ENCODE results near the gene RPRD1B.

Gene RPRD1B

GRCh38 chr20:38079353-38079752 lies 45.8 kb downstream of the RPRD1B start:
- Histone ChIP-seq H3K4me1 (ENCODE audit: insufficient read depth, low read length) (no peaks in the 10 kb centered on the region), H3K79me2 (ENCODE audit: insufficient read depth, low read length) (peaks cover 44% of the 10 kb centered on the region), H3K9me3 (ENCODE audit: insufficient read depth, low read length, severe bottlenecking) (no peaks in the 10 kb centered on the region), H4K20me1 (ENCODE audit: insufficient read depth, low read length) (peaks cover 17% of the 10 kb centered on the region; the same call in 1 of the 2 replicates), H2AFZ (ENCODE audit: low read depth, low read length) (no peak overlapping the region), H3K36me3 (ENCODE audit: insufficient read depth, low read length) (peaks cover 82% of the 10 kb centered on the region), H3K27me3 (ENCODE audit: insufficient read depth, low read length, poor library complexity) (no peaks in the 10 kb centered on the region), H3K27ac (ENCODE audit: low read length) (no peak overlapping the region), H3K4me2 (ENCODE audit: insufficient read depth, low read length) (no peak overlapping the region), H3K4me3 (ENCODE audit: low read depth in 1 of 2, low read length in 2 of 2) (no peak overlapping the region), H3K9ac (ENCODE audit: low read depth, low read length) (no peak overlapping the region)
- TF ChIP-seq EZH2 (IDR thresholded peaks at IDR 0.05; ENCODE audit: borderline replicate concordance, low read depth, low read length, severe bottlenecking) = no peak
- TF ChIP-seq, protein P1, sequence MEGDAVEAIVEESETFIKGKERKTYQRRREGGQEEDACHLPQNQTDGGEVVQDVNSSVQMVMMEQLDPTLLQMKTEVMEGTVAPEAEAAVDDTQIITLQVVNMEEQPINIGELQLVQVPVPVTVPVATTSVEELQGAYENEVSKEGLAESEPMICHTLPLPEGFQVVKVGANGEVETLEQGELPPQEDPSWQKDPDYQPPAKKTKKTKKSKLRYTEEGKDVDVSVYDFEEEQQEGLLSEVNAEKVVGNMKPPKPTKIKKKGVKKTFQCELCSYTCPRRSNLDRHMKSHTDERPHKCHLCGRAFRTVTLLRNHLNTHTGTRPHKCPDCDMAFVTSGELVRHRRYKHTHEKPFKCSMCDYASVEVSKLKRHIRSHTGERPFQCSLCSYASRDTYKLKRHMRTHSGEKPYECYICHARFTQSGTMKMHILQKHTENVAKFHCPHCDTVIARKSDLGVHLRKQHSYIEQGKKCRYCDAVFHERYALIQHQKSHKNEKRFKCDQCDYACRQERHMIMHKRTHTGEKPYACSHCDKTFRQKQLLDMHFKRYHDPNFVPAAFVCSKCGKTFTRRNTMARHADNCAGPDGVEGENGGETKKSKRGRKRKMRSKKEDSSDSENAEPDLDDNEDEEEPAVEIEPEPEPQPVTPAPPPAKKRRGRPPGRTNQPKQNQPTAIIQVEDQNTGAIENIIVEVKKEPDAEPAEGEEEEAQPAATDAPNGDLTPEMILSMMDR (IDR thresholded peaks at IDR 0.05; ENCODE audit: borderline replicate concordance, extremely low read depth, low read length, poor library complexity, severe bottlenecking) = no peak
- DNase-seq (no peak), ATAC-seq (ENCODE audit: insufficient read depth, low read depth) (no peak)

- ATAC-seq (ENCODE audit: insufficient read depth, low read depth) = no peak
- TF ChIP-seq, protein P1 (IDR thresholded peaks at IDR 0.05; ENCODE audit: borderline replicate concordance, extremely low read depth, low read length, poor library complexity, severe bottlenecking) = no peak
- TF ChIP-seq EZH2 (IDR thresholded peaks at IDR 0.05; ENCODE audit: borderline replicate concordance, low read depth, low read length, severe bottlenecking) = no peak
- H3K4me1 ChIP-seq (ENCODE audit: insufficient read depth, low read length) = no peaks in the 10 kb centered on the region
- H4K20me1 ChIP-seq (ENCODE audit: insufficient read depth, low read length) = peaks cover 26% of the 10 kb centered on the region; the same call in 1 of the 2 replicates
- no peak overlapping the region for H3K9ac ChIP-seq (ENCODE audit: low read depth, low read length)
- no peak for DNase-seq
- H3K36me3 ChIP-seq (ENCODE audit: insufficient read depth, low read length) = peaks cover 85% of the 10 kb centered on the region
- peaks cover 43% of the 10 kb centered on the region for H3K79me2 ChIP-seq (ENCODE audit: insufficient read depth, low read length)
- H2AFZ ChIP-seq (ENCODE audit: low read depth, low read length) = no peak overlapping the region
- H3K9me3 ChIP-seq (ENCODE audit: insufficient read depth, low read length, severe bottlenecking) = no peaks in the 10 kb centered on the region
- no peaks in the 10 kb centered on the region for H3K27me3 ChIP-seq (ENCODE audit: insufficient read depth, low read length, poor library complexity)
- H3K27ac ChIP-seq (ENCODE audit: low read length) = no peak overlapping the region
- H3K4me2 ChIP-seq (ENCODE audit: insufficient read depth, low read length) = no peak overlapping the region
- H3K4me3 ChIP-seq (ENCODE audit: low read depth in 1 of 2, low read length in 2 of 2) = no peak overlapping the region
These were observed 48.0 kb downstream of the RPRD1B start for GRCh38 chr20:38081575-38081974.

DNA sequence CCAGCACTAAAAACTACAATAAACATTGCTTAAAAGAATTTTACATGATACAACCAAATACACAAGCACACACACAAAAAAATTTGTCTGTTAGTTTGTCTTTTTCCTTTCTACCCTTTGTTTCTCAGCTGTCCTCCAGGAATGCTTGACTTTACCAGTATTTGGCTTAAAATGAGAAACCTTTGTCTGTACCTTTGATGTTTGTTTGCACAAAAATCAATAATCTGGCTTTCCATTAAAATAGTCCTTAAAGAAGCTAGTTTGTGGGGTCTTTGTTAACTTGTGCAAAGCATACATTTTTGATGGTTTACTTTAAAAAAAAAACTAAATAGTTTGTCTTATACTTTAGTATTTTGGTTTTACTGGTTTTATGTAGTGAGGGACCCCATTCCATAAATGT lies 49.3 kb downstream of the RPRD1B start:
- TF ChIP-seq, protein P1 (IDR thresholded peaks at IDR 0.05; ENCODE audit: borderline replicate concordance, extremely low read depth, low read length, poor library complexity, severe bottlenecking) = no peak
- TF ChIP-seq EZH2 (IDR thresholded peaks at IDR 0.05; ENCODE audit: borderline replicate concordance, low read depth, low read length, severe bottlenecking) = no peak
- DNase-seq (no peak), ATAC-seq (ENCODE audit: insufficient read depth, low read depth) (no peak)
- peaks cover 21% of the 10 kb centered on the region; the same call in 1 of the 2 replicates for H4K20me1 ChIP-seq (ENCODE audit: insufficient read depth, low read length)
- H3K27me3 ChIP-seq (ENCODE audit: insufficient read depth, low read length, poor library complexity) = no peaks in the 10 kb centered on the region
- H3K4me2 ChIP-seq (ENCODE audit: insufficient read depth, low read length) = no peak overlapping the region
- no peak overlapping the region for H3K27ac ChIP-seq (ENCODE audit: low read length)
- peaks cover 35% of the 10 kb centered on the region for H3K79me2 ChIP-seq (ENCODE audit: insufficient read depth, low read length)
- H3K4me1 ChIP-seq (ENCODE audit: insufficient read depth, low read length) = no peaks in the 10 kb centered on the region
- H2AFZ ChIP-seq (ENCODE audit: low read depth, low read length) = no peak overlapping the region
- H3K4me3 ChIP-seq (ENCODE audit: low read depth in 1 of 2, low read length in 2 of 2) = no peak overlapping the region
- no peak overlapping the region for H3K9ac ChIP-seq (ENCODE audit: low read depth, low read length)
- no peaks in the 10 kb centered on the region for H3K9me3 ChIP-seq (ENCODE audit: insufficient read depth, low read length, severe bottlenecking)
- H3K36me3 ChIP-seq (ENCODE audit: insufficient read depth, low read length) = peaks cover 84% of the 10 kb centered on the region

Measured in DND-41 (cell line).